B cell (primary cell): ENCODE measurements around the gene NTM.

Experiments used
- CTCF ChIP-seq: fragments of 200-600 bp; IDR thresholded peaks from one replicate; pipeline ENCODE4 v1.8.0; 2022; ENCODE audit warnings: antibody characterized with exemption, mild to moderate bottlenecking
- EZH2 ChIP-seq: IDR thresholded peaks from 2 replicates; pipeline ENCODE4 v1.6.1; 2012; ENCODE audit warnings: borderline replicate concordance, low read depth, mild to moderate bottlenecking, moderate library complexity, low read length; ENCODE audit not compliant: insufficient read depth, poor library complexity, severe bottlenecking

GRCh38 chr11:131980888-131981668 is 610.7 kb downstream of the NTM start:
- no peak for TF ChIP-seq CTCF
- TF ChIP-seq EZH2 = no peak
